ENCODE data around the gene BCAS3.

BCAS3 gene

GRCh38 chr17:61087024-61087423 lies 409.4 kb downstream of the BCAS3 start:
- no peak for DNase-seq

- no peak for DNase-seq
Measured at GRCh38 chr17:61088556-61088955, 410.9 kb downstream of the BCAS3 start.

DNA sequence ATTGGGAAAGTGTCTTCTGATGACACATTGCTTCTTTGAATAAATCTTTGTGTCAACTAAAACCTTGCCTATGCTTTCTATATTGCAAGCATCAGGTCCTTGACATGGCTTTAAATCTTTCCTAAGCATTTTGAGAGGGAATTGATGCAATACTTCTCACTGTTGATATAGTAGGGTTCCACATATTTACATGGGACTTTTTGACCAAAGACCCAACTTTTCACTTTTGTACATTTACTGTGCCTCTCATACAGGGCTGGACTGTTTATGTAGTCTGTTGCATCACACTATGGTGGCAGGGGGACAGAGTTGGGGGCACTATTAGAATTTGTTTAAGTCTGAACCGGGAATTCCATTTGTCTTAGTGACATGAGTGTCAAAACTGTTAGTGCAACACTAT lies 413.4 kb downstream of the BCAS3 start:
- DNase-seq, result no peak

GRCh38 chr17:61097781-61098180 lies 420.1 kb downstream of the BCAS3 start:
- DNase-seq, result no peak

- DNase-seq, result no peak
Measured at GRCh38 chr17:61106354-61106753, 428.7 kb downstream of the BCAS3 start.

- no peak for DNase-seq
Measured at GRCh38 chr17:61116577-61116976, 438.9 kb downstream of the BCAS3 start.

GRCh38 chr17:61117983-61118382 lies 440.3 kb downstream of the BCAS3 start:
- no peak for DNase-seq

DNA sequence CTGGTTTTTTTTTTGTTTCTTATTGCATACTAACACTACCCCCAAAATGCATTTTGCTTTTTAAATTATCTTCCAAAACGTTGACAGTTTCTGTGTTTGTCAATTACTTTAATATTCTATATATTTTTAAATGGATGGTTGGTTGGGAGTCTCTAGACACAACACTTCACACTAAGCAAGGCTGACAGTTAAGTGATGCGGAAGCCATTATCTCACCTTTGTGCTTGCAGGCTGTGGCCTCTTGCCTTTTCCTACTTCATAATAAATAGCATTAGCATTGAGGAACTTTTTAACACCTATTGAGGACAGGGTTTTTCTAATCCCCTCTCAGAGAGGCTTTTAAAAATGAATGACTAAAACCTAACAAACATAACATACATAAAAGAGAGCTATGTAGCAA lies 441.2 kb downstream of the BCAS3 start:
- no peak for DNase-seq

DNA sequence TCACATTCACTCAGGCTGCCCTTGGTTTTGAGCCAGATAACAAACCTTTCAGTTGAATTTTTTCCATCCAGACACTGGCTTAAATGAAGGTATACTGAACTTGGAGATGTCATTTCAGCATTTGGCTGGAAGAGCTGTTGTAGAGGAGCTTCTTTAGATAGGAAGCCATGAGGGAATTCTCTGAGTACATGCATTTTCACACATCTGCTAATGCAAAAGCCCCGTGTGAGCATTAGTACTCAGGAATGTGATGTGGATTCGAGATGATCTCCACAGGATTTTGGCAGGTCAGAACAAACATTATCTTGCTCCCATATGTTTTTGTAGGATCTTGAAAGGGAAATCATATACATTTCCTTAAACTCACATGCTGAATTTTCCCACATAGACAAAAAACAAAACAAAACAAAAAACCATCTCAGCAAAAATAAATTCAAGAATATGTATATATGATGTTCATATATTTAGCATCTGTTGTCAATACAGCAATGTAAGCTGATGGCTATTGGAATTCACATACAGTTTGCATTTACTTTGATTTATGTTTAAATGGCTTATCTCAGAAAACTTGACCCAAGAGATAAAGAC lies 444.8 kb downstream of the BCAS3 start:
- no peak for DNase-seq

DNA sequence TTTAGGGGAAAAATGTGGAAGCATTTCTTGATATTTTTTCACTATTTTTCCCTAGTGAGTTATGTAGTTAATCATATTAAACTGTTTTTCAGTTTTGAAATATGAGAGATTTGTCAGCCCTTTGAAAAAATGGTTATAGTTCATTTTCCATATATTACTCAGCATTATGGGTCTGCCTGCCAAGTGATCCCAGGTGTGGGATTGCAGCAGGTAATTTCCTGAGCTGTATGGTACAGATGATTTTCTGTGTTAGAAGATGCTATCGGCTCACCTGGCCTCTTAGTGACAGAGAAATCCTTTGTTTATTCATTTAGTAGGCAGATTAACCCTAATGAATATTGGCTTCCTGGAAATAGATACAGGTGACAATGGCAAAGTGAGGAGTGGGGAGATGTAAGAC lies 446.9 kb downstream of the BCAS3 start:
- DNase-seq, result no peak

GRCh38 chr17:61126473-61127249 lies 449.0 kb downstream of the BCAS3 start:
- DNase-seq, result no peak

GRCh38 chr17:61127960-61128359 lies 450.3 kb downstream of the BCAS3 start:
- DNase-seq, result no peak

- no peak for DNase-seq
Measured at GRCh38 chr17:61128661-61129115, 451.0 kb downstream of the BCAS3 start.

- DNase-seq, result no peak
Measured at GRCh38 chr17:61129267-61130254, 451.9 kb downstream of the BCAS3 start.

GRCh38 chr17:61130330-61130729 lies 452.7 kb downstream of the BCAS3 start:
- no peak for DNase-seq

- no peak for DNase-seq
Measured at GRCh38 chr17:61131585-61131984, 453.9 kb downstream of the BCAS3 start.

DNA sequence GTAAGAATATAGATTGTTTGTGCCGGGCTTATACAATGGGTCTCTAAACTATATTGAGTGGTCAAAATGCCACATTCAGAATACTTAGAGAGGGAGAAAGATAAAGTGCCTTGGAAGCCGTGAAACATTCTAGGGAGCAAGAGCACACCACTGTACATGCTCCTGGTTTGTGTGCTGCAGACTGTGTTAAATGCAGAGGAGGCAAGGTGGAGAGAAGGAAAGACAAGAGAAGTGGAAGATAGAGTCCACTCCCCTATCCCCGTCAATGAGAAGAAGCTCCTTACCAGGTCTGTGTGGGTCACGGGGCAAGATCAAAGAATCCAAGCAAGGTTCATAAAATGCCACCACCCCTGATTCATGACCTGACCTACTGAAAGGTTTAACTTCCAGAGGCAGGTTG lies 454.9 kb downstream of the BCAS3 start:
- DNase-seq, result no peak

GRCh38 chr17:61133853-61134252 lies 456.2 kb downstream of the BCAS3 start:
- DNase-seq, result no peak

GRCh38 chr17:61134551-61135235 lies 457.0 kb downstream of the BCAS3 start:
- DNase-seq, result no peak

DNA sequence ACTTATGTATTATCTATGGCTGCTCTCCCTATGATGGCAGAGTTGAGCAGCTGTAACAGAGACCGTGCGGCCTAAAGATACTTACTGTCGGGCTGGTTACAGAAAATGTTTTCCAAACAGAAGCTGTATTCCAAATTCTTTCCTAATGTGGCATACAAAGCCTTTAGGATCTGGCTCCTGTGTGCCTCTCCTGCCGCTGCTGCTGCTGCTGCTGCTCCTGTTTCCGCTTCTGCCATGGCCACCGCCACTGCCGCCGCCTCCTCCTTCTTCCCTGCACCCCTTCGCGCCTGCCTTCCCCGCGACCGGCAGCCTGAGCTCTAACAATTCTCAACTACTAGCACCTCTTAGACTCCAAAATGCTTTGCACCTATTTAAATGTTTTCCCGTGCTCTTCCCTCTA lies 458.1 kb downstream of the BCAS3 start:
- no peak for DNase-seq

GRCh38 chr17:61136296-61136695 lies 458.6 kb downstream of the BCAS3 start:
- DNase-seq, result no peak

GRCh38 chr17:61139219-61139618 lies 461.6 kb downstream of the BCAS3 start:
- peak; percentile 72 for DNase-seq
